Prostate gland (tissue), 2 donors: ENCODE results near the gene GRAMD4.

ENCODE experiments used
- POLR2A ChIP-seq: fragments of 450-650 bp; IDR thresholded peaks from one replicate; pipeline ENCODE4 v1.6.1; 2016; ENCODE audit warnings: antibody characterized with exemption, mild to moderate bottlenecking
- POLR2AphosphoS5 ChIP-seq: sonication (generic); formaldehyde crosslinking; IDR thresholded peaks from one replicate; pipeline ENCODE4 v1.6.1; 2017; ENCODE audit warnings: antibody characterized with exemption
- TF ChIP-seq, protein P1 (sequence below), 4 experiments: fragments of 200-600 bp in 2 of 4; fragments of 450-650 bp in 2 of 4; sonication (generic) in 2 of 4; IDR thresholded peaks; 1 replicate in 3 of 4; 2 replicates in 1 of 4; pipeline ENCODE4 v1.5.1; 2016 to 2019; ENCODE audit warnings: antibody characterized with exemption in 4 of 4, mild to moderate bottlenecking in 2 of 4, moderate library complexity in 2 of 4

DNA sequence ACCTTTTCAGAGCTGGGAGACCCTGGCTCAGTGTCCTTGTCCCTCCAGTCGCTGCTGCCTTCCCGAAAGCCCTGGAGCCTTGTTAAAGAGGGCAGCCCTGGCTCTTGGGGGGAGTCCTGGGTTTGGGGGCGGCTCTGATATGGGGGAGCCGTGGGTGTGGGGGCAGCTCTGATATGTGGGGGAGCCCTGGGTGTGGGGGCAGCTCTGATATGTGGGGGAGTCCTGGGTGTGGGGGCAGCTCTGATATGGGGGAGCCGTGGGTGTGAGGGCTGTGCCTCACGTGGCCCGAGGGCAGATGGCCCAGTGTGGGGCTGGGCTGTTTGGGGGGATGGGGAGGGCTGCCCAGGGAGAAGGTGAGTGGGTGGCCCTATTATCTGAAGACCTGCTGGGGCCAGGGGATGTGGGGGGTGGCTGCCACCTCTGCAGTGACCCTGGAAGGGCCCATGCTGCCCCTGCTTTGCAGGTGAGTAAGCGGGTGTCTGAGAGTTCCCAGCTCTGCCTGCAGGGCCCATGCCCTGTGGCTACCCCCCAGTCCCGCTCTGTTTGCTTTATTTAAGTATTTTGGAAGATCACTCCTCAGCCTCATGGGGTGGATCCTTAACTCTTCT lies 30.9 kb upstream of the GRAMD4 start:
- TF ChIP-seq, protein P1, sequence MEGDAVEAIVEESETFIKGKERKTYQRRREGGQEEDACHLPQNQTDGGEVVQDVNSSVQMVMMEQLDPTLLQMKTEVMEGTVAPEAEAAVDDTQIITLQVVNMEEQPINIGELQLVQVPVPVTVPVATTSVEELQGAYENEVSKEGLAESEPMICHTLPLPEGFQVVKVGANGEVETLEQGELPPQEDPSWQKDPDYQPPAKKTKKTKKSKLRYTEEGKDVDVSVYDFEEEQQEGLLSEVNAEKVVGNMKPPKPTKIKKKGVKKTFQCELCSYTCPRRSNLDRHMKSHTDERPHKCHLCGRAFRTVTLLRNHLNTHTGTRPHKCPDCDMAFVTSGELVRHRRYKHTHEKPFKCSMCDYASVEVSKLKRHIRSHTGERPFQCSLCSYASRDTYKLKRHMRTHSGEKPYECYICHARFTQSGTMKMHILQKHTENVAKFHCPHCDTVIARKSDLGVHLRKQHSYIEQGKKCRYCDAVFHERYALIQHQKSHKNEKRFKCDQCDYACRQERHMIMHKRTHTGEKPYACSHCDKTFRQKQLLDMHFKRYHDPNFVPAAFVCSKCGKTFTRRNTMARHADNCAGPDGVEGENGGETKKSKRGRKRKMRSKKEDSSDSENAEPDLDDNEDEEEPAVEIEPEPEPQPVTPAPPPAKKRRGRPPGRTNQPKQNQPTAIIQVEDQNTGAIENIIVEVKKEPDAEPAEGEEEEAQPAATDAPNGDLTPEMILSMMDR (IDR thresholded peaks at IDR 0.05) = no peak
- TF ChIP-seq POLR2A (no peak), POLR2AphosphoS5 (no peak)
